Measurements from ENCODE around the gene AGAP3. TPM values are rescaled to one million over a fixed set of nuclear protein-coding genes. Genes with fewer than 3 reads are reported as not detected.

Gene AGAP3
- total RNA-seq, 1 experiment from 2014 or later: 103 TPM

DNA sequence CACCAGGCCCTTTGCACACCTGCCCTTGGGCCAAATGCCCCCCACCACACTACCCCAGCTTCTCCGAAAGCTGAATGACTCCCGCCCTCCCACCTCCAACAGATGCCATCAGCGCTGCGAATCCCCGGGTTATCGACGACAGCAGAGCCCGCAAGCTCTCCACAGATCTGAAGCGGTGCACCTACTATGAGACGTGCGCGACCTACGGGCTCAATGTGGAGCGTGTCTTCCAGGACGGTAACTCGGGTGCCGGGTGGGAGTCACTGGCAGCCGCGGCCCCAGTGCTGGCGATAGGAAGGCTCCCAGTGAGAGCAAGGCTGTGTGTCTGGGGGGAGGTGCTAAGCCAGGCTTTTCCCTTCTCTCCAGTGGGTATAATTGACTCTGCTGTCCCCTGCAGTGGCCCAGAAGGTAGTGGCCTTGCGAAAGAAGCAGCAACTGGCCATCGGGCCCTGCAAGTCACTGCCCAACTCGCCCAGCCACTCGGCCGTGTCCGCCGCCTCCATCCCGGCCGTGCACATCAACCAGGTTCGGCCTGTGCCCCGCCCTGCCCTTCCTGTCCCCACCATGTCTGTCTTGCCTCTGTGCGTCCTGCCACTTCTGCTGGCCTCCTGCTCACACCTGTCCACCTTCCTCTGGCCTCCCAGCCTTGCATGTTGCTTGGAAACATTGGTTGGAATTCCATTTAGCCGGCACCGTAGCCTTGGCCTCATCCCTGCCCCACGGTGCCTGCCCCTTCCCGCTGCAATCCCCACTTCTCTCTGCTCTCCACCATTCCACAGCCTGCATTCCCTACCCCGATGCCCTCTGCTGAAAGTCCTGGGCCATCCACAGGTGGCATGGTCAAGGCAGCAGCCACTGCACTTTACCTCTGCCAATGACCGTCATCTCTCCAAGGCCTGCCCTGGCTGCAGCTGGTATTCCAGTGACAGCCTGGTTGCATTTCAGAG is 32.1 kb downstream of the AGAP3 start:
- DNase-seq (ENCODE audit: low read depth, low spot score): no peak
- POLR2A ChIA-PET: no interaction called here
- Histone ChIP-seq H3K9me3 (ENCODE audit: control insufficient read depth, insufficient read depth, low read depth, low read length) (no peaks in the 10 kb centered on the region), H3K4me1 (ENCODE audit: control insufficient read depth, insufficient read depth, low read length) (peaks cover 10% of the 10 kb centered on the region), H3K36me3 (ENCODE audit: control insufficient read depth, insufficient read depth, low read length) (no peaks in the 10 kb centered on the region), H3K27ac (ENCODE audit: low read length) (no peak overlapping the region), H3K4me3 (ENCODE audit: low read depth in 2 of 2, low read length in 2 of 2) (no peak overlapping the region), H3K27me3 (ENCODE audit: control insufficient read depth, insufficient read depth, low read length) (no peaks in the 10 kb centered on the region)
- intact Hi-C loops (cut with micrococcal nuclease; ENCODE audit: unreplicated experiment) (no loop called here), in situ Hi-C loops (cut with HindIII; ENCODE audit: low pct_unique_long_range_greater_than_20kb, low sequenced_read_pairs) (no loop called here)
- no TSS peak for BruUV-seq (replicated peaks)
- no peak for ATAC-seq
- no peak for TF ChIP-seq TCF7L2 (IDR thresholded peaks at IDR 0.05; ENCODE audit: low read depth, low read length)
- no peak for TF ChIP-seq SIN3A (IDR thresholded peaks at IDR 0.05; ENCODE audit: borderline replicate concordance, insufficient read depth, low read depth, low read length)
- no peak for TF ChIP-seq POLR2AphosphoS5 (IDR thresholded peaks at IDR 0.05; ENCODE audit: low read depth, low read length)
- TF ChIP-seq, protein P1, sequence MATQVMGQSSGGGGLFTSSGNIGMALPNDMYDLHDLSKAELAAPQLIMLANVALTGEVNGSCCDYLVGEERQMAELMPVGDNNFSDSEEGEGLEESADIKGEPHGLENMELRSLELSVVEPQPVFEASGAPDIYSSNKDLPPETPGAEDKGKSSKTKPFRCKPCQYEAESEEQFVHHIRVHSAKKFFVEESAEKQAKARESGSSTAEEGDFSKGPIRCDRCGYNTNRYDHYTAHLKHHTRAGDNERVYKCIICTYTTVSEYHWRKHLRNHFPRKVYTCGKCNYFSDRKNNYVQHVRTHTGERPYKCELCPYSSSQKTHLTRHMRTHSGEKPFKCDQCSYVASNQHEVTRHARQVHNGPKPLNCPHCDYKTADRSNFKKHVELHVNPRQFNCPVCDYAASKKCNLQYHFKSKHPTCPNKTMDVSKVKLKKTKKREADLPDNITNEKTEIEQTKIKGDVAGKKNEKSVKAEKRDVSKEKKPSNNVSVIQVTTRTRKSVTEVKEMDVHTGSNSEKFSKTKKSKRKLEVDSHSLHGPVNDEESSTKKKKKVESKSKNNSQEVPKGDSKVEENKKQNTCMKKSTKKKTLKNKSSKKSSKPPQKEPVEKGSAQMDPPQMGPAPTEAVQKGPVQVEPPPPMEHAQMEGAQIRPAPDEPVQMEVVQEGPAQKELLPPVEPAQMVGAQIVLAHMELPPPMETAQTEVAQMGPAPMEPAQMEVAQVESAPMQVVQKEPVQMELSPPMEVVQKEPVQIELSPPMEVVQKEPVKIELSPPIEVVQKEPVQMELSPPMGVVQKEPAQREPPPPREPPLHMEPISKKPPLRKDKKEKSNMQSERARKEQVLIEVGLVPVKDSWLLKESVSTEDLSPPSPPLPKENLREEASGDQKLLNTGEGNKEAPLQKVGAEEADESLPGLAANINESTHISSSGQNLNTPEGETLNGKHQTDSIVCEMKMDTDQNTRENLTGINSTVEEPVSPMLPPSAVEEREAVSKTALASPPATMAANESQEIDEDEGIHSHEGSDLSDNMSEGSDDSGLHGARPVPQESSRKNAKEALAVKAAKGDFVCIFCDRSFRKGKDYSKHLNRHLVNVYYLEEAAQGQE (IDR thresholded peaks at IDR 0.05; ENCODE audit: insufficient read depth in 1 of 2, low read depth in 2 of 2, low read length in 1 of 2): no peak
- TF ChIP-seq, protein P2, sequence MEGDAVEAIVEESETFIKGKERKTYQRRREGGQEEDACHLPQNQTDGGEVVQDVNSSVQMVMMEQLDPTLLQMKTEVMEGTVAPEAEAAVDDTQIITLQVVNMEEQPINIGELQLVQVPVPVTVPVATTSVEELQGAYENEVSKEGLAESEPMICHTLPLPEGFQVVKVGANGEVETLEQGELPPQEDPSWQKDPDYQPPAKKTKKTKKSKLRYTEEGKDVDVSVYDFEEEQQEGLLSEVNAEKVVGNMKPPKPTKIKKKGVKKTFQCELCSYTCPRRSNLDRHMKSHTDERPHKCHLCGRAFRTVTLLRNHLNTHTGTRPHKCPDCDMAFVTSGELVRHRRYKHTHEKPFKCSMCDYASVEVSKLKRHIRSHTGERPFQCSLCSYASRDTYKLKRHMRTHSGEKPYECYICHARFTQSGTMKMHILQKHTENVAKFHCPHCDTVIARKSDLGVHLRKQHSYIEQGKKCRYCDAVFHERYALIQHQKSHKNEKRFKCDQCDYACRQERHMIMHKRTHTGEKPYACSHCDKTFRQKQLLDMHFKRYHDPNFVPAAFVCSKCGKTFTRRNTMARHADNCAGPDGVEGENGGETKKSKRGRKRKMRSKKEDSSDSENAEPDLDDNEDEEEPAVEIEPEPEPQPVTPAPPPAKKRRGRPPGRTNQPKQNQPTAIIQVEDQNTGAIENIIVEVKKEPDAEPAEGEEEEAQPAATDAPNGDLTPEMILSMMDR (IDR thresholded peaks at IDR 0.05): no peak
- CTCF ChIA-PET: no interaction called here

DNA sequence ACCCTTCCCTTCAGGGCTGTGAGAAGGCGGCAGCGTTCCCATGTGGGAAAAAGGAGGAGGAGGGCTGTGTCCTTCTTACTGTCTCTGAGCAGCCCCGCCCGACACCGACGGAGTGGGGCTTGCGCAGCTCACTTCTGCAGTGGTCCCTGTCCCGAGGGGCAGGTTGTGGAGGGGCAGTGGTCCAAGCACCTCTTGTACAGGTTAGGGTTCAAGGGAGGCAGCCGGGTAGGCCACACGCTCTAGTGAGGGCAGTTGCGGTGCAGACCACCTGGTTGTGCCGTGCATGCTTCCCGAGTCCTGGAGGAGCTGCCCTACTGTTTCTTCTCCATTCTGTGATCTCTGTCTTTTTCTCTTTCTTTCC is 32.8 kb downstream of the AGAP3 start:
- POLR2A ChIA-PET: no interaction called here
- no peak overlapping the region for H3K27ac ChIP-seq (ENCODE audit: low read length)
- no peaks in the 10 kb centered on the region for H3K9me3 ChIP-seq (ENCODE audit: control insufficient read depth, insufficient read depth, low read depth, low read length)
- CTCF ChIA-PET: no interaction called here
- H3K4me3 ChIP-seq (ENCODE audit: low read depth in 2 of 2, low read length in 2 of 2): no peak overlapping the region
- H3K36me3 ChIP-seq (ENCODE audit: control insufficient read depth, insufficient read depth, low read length): no peaks in the 10 kb centered on the region
- DNase-seq (ENCODE audit: low read depth, low spot score) (no peak), ATAC-seq (no peak)
- intact Hi-C loops (cut with micrococcal nuclease; ENCODE audit: unreplicated experiment) (no loop called here), in situ Hi-C loops (cut with HindIII; ENCODE audit: low pct_unique_long_range_greater_than_20kb, low sequenced_read_pairs) (no loop called here)
- BruUV-seq (replicated peaks): no TSS peak
- TF ChIP-seq POLR2AphosphoS5 (IDR thresholded peaks at IDR 0.05; ENCODE audit: low read depth, low read length) (no peak), SIN3A (IDR thresholded peaks at IDR 0.05; ENCODE audit: borderline replicate concordance, insufficient read depth, low read depth, low read length) (no peak)
- TF ChIP-seq, protein P2 (IDR thresholded peaks at IDR 0.05): no peak
- H3K4me1 ChIP-seq (ENCODE audit: control insufficient read depth, insufficient read depth, low read length): peaks cover 3% of the 10 kb centered on the region
- no peaks in the 10 kb centered on the region for H3K27me3 ChIP-seq (ENCODE audit: control insufficient read depth, insufficient read depth, low read length)

Measured in Panc1 (cell line).